Activated CD4-positive, alpha-beta memory T cell treated with anti-CD3 and anti-CD28 coated beads for 36 hours (primary cell): ENCODE measurements around the gene HTRA3. TPM values are rescaled to one million over a fixed set of nuclear protein-coding genes. Genes with fewer than 3 reads are reported as not detected.

Experiments
- CTCF ChIA-PET: fragments of 350-600 bp; sonication (Branson Sonifier 250); formaldehyde crosslinking; loops from one replicate; lab custom pipeline; 2021; ENCODE audit warnings: antibody characterized with exemption, inconsistent platforms; lab: Charles Lee
- POLR2A ChIA-PET: fragments of 350-600 bp; sonication (Branson Sonifier 250); formaldehyde crosslinking; loops from one replicate; lab custom pipeline; 2021; ENCODE audit warnings: antibody characterized with exemption; lab: Charles Lee
- DNase-seq: peaks from one replicate; pipeline ENCODE4 v3.0.0-alpha.2; 2020
- H3K27ac Mint-ChIP-seq: one replicate; pipeline ENCODE4 v1.8.0; 2021; ENCODE audit warnings: mixed read lengths
- H3K27me3 Mint-ChIP-seq: one replicate; pipeline ENCODE4 v1.8.0; 2021; ENCODE audit warnings: mixed read lengths
- H3K36me3 Mint-ChIP-seq: one replicate; pipeline ENCODE4 v1.8.0; 2021; ENCODE audit warnings: mixed read lengths
- H3K4me1 Mint-ChIP-seq: one replicate; pipeline ENCODE4 v1.8.0; 2021; ENCODE audit warnings: low read depth, mixed read lengths
- H3K4me3 Mint-ChIP-seq: one replicate; pipeline ENCODE4 v1.8.0; 2021; ENCODE audit warnings: mild to moderate bottlenecking, mixed read lengths
- H3K9me3 Mint-ChIP-seq: one replicate; pipeline ENCODE4 v1.8.0; 2021; ENCODE audit warnings: mixed read lengths
- intact Hi-C: fragments of 100-400 bp; cut with micrococcal nuclease; formaldehyde crosslinking; loops from one replicate; pipeline ENCODE4 v1.15.1; 2023
- total RNA-seq, 2 experiments: library from RNA; stranded (reverse); gene quantifications; one replicate each; pipeline ENCODE4 v1.2.3, GENCODE V29; 2021

HTRA3 gene
- total RNA-seq, 2 experiments from 2014 or later: not detected

- H3K4me1 Mint-ChIP-seq: no peaks in the 10 kb centered on the region
- H3K27ac Mint-ChIP-seq: no peak overlapping the region
- peaks cover 33% of the 10 kb centered on the region for H3K27me3 Mint-ChIP-seq
- no peak overlapping the region for H3K4me3 Mint-ChIP-seq
- intact Hi-C loops: no loop called here
- no peaks in the 10 kb centered on the region for H3K9me3 Mint-ChIP-seq
- H3K36me3 Mint-ChIP-seq: no peaks in the 10 kb centered on the region
- DNase-seq: no peak
- POLR2A ChIA-PET: no interaction called here
- CTCF ChIA-PET: no interaction called here
These were observed 3.2 kb downstream of the HTRA3 start for GRCh38 chr4:8272472-8273428.

DNA sequence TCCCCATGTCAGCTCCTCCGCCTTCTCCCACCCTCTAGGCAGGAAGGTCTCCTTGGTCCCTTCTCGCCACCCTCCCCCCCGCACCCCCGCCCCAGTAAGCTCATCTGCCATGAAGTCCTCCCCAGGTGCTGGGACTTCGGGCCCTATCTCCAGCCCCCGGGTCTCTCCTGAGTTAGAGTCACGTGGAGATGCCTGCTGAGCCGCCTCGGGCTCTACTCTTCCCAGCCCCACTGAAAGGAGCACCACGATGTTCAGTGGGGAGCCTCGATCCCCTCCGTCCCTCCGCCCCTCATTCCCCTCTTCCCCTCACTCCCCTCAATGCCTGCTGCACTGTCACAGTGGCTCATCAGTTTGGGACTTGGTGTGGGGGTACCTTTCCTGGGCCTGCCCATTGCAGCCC, 3.9 kb downstream of the HTRA3 start:
- ChIA-PET CTCF (no interaction called here), POLR2A (no interaction called here)
- intact Hi-C loops: no loop called here
- Mint-ChIP-seq H3K27me3 (peaks cover 30% of the 10 kb centered on the region), H3K27ac (no peak overlapping the region), H3K9me3 (no peaks in the 10 kb centered on the region), H3K4me3 (no peak overlapping the region), H3K4me1 (no peaks in the 10 kb centered on the region), H3K36me3 (no peaks in the 10 kb centered on the region)
- no peak for DNase-seq

DNA sequence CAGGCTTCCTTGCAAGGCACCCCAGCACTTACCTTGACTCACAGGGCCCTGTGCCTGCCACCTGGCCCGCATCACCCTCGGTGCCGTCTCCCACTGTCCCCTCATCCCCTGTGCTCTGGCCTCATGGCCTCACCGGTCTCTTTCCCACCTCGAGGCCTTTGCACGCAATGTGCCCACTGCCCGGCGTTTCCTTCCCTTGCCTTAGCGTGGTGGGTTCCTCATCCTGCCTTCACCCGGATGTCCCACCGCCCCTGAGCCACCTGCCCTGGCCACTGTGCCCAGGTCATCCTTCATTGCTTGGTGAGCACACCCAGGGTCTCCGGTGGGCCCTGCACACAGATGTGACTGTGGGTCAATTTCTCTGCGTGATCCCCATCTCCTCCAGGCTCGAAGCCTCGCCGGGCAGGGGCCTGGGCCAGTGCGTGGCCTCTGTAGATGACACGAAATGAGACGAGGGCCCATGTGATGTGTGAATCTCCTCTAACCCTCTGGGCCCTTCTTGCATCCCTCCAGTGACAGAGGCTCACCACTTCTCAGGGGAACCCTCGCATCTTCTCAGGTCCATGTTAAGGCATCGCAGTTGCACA, 4.6 kb downstream of the HTRA3 start:
- Mint-ChIP-seq H3K4me3 (no peak overlapping the region), H3K9me3 (no peaks in the 10 kb centered on the region), H3K27me3 (peaks cover 23% of the 10 kb centered on the region), H3K4me1 (no peaks in the 10 kb centered on the region), H3K36me3 (no peaks in the 10 kb centered on the region), H3K27ac (no peak overlapping the region)
- no peak for DNase-seq
- intact Hi-C loops: no loop called here
- ChIA-PET POLR2A (no interaction called here), CTCF (no interaction called here)

GRCh38 chr4:8274765-8275547, 5.4 kb downstream of the HTRA3 start:
- CTCF ChIA-PET: no interaction called here
- no peak for DNase-seq
- POLR2A ChIA-PET: no interaction called here
- H3K4me3 Mint-ChIP-seq: no peak overlapping the region
- intact Hi-C loops: no loop called here
- no peak overlapping the region for H3K27ac Mint-ChIP-seq
- peaks cover 22% of the 10 kb centered on the region for H3K27me3 Mint-ChIP-seq
- H3K9me3 Mint-ChIP-seq: no peaks in the 10 kb centered on the region
- no peaks in the 10 kb centered on the region for H3K4me1 Mint-ChIP-seq
- no peaks in the 10 kb centered on the region for H3K36me3 Mint-ChIP-seq

- POLR2A ChIA-PET: no interaction called here
- CTCF ChIA-PET: no interaction called here
These were observed 6.0 kb downstream of the HTRA3 start for GRCh38 chr4:8275548-8275910.

DNA sequence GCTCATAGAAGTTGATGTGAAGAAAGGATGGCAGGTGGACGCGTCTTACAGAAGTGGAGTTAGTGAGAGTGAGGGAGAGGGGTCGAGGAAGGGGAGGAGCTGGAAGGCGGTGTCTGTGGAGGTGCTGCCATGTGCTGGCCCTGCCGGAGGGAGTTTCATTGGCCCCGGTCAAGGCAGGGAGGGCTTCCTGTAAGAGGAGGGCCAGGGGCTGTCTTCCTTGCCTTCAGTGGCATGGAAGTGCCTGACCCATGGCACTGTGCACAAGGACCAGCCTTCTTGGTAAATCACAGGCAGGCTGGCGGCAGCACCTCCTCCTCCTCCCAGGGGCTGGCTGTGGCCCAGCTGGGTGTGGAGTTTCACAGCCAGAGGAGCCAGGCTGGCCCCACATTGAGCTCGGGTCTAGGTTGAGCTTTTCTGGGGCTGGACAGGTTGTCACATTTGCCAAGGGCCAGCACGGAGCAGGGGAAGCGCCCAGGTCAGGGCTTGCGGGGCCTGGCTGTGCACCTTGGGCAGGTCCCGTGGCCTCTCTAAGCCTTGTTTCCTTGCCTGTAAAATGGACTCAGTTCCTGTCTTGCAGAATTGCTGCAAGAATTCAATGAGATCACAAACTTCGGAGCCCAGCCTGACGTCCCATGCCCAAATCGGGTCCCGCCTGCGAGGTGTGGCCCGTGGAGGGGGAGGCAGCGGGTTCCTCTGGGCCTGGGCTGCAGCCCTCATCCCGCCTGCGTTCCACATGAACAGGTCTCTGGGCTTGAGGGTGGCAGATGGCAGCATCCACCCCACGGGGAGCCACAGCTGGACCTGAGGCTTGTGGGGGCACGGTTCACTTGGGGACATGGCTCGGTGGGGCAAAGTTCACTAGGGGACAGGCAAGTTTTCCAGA, 7.0 kb downstream of the HTRA3 start:
- intact Hi-C loops: no loop called here
- CTCF ChIA-PET: no interaction called here
- POLR2A ChIA-PET: no interaction called here
- no peaks in the 10 kb centered on the region for H3K9me3 Mint-ChIP-seq
- H3K27me3 Mint-ChIP-seq: peaks cover 9% of the 10 kb centered on the region
- no peaks in the 10 kb centered on the region for H3K36me3 Mint-ChIP-seq
- DNase-seq: no peak
- H3K4me3 Mint-ChIP-seq: no peak overlapping the region
- no peak overlapping the region for H3K27ac Mint-ChIP-seq
- no peaks in the 10 kb centered on the region for H3K4me1 Mint-ChIP-seq

More at GRCh38 chr4:8275548-8275910, 6.0 kb downstream of the HTRA3 start:
- H3K27me3 Mint-ChIP-seq: peaks cover 20% of the 10 kb centered on the region
- no peaks in the 10 kb centered on the region for H3K36me3 Mint-ChIP-seq
- no peak overlapping the region for H3K27ac Mint-ChIP-seq
- no peaks in the 10 kb centered on the region for H3K4me1 Mint-ChIP-seq
- DNase-seq: no peak
- H3K9me3 Mint-ChIP-seq: no peaks in the 10 kb centered on the region
- intact Hi-C loops: no loop called here
- no peak overlapping the region for H3K4me3 Mint-ChIP-seq

DNA sequence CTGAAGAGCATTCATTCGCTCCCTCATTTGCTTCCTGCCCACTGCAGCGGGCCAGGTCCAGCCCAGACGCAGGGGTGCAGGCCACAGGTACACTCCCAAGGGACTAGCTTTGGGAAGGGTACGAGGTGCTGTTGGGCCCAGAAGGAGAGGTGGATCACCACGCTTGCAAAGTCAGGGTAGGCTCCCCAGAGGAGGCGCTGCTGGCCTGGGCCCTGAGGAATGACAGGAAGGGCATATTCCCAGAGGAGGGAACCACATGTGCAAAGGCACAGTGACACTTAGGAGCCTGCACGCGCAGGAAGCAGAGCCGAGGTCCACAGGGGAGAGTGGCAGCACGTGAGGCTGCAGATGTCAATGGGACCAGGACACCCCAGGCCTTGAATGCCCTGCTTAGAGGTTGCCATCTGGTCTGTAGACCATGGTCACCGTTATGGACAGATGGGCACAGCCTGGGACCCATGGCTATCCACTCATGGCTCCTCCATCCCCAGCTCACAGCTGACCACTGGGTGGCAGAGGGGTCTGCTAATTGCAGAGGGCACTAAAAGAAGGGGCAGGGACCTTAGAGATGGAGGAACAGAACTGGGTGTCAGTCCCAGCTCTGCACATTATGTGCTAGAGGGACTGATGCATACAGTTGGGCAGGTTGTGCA, 7.9 kb downstream of the HTRA3 start:
- POLR2A ChIA-PET: no interaction called here
- peaks cover 1% of the 10 kb centered on the region for H3K27me3 Mint-ChIP-seq
- H3K36me3 Mint-ChIP-seq: no peaks in the 10 kb centered on the region
- H3K9me3 Mint-ChIP-seq: no peaks in the 10 kb centered on the region
- CTCF ChIA-PET: interaction anchor here (1.2 kb wide), 1 partner anchor 130 kb away, joined by 3 read pairs; no protein-coding TSS in a partner anchor
- no peaks in the 10 kb centered on the region for H3K4me1 Mint-ChIP-seq
- intact Hi-C loops: no loop called here
- no peak overlapping the region for H3K4me3 Mint-ChIP-seq
- no peak overlapping the region for H3K27ac Mint-ChIP-seq
- no peak for DNase-seq

DNA sequence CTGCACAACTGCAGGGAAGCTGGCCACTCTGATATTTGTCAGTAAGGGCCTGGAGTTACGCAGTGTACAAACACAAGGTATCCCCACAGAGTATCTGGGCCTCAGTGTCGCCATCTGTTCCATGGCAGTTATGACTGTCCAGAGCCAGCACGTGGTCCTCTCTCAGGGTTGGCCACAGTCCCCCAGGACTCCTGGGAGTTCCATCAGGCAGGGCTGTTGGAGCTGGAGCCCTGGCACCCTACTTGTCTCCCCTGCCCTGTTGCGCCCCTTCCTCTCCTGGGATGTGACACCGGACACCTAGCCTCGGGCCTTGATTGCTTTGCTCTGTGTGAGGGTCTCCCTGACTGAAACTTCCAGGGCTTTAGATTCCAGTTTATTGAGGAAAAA, 8.4 kb downstream of the HTRA3 start:
- no peaks in the 10 kb centered on the region for H3K36me3 Mint-ChIP-seq
- intact Hi-C loops: no loop called here
- ChIA-PET POLR2A (no interaction called here), CTCF (interaction anchor here (1.2 kb wide), 1 partner anchor 129 kb away, joined by 3 read pairs; no protein-coding TSS in a partner anchor)
- no peak overlapping the region for H3K27ac Mint-ChIP-seq
- no peak overlapping the region for H3K4me3 Mint-ChIP-seq
- no peaks in the 10 kb centered on the region for H3K9me3 Mint-ChIP-seq
- DNase-seq: no peak
- no peaks in the 10 kb centered on the region for H3K4me1 Mint-ChIP-seq
- no peaks in the 10 kb centered on the region for H3K27me3 Mint-ChIP-seq

DNA sequence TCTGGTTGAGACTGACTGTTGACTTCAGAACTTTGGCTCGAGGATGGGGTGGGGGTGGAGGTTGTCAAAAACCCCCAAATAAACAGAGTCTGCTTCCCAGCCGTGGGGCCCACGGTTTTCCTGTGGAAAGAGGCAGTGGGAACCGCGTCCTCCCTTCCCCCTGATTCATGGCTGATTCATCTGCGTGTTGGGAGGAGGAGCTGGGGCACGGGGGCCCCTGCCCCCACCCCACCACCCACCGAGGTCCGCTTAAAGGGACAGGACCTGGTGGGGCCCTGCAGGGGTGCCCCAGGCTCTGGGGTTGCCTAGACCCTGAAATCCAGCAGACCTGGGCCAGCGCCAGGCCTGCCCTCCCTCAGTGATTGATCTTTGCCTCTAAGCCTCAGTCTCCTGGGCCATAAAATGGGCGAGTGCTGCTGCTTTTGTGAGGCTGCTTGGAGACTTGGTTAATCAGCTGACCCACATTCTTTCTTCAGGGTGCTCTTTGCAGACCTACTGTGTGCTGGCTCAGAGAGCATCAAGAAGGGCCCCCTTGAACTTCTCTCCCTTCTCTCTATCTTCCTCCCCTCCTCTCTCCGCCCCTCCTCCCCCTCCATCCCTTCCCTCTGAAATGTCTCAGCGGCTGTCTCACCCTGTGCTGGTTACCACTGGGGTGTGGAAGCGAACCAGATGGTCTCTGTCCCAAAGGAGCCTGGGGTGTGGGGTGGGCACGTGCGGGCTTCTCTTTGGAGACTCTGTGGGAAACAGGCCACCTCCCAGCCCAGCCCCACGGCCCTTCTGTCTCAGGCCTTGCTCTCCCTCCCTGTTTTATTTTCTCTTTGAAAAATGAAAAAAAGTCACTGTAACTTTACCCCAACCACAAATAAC, 9.1 kb downstream of the HTRA3 start:
- intact Hi-C loops: no loop called here
- CTCF ChIA-PET: interaction anchor here (1.2 kb wide), 1 partner anchor 129 kb away, joined by 3 read pairs; no protein-coding TSS in a partner anchor
- no peak overlapping the region for H3K27ac Mint-ChIP-seq
- H3K4me3 Mint-ChIP-seq: no peak overlapping the region
- no peaks in the 10 kb centered on the region for H3K4me1 Mint-ChIP-seq
- no peaks in the 10 kb centered on the region for H3K9me3 Mint-ChIP-seq
- no peaks in the 10 kb centered on the region for H3K27me3 Mint-ChIP-seq
- no peak for DNase-seq
- POLR2A ChIA-PET: no interaction called here
- no peaks in the 10 kb centered on the region for H3K36me3 Mint-ChIP-seq

DNA sequence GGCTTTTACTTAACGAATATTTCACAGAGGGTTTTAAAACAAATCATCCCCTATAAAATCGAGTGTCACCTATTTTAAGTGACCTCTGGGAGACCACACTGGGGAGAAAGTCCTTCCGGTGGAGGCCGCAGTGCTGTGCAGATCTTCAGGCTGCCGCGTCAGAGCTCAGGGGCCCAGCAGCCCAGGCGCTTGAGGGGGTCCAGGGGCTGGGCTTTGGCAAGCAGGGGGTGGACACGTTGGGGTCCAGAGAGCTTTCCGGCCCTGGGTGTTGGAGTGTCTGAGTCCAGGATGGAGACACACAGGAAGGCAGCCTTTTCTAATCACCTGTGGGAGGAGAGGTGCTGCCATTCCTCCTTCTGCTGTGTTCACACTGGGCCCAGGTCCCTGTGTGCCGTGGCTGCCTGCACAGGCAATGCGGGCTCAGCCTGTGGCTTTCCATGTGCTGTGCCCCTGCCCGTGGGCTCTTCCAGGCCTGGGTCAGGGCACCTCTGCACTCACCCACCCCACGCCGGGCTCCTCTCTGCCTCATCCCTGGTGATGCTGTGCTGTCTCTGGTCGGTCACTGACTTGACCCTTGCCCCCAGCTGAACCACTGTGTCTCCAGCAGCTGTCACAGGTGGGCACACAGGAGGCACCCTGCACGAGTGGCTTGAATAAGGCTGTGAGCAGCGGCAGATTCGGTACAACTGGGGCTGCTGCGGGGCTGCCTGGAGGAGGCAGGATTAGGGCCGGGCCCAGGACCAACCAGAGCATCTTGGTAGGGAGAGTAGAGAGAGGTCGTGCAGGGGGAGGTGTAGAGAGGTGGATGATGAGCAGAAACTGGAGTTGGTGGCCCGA, 10.0 kb downstream of the HTRA3 start:
- no peaks in the 10 kb centered on the region for H3K4me1 Mint-ChIP-seq
- CTCF ChIA-PET: no interaction called here

More for the DNA sequence above, 10.0 kb downstream of the HTRA3 start:
- Mint-ChIP-seq H3K27ac (no peak overlapping the region), H3K36me3 (no peaks in the 10 kb centered on the region), H3K9me3 (no peaks in the 10 kb centered on the region), H3K27me3 (no peaks in the 10 kb centered on the region), H3K4me3 (no peak overlapping the region)
- intact Hi-C loops: no loop called here
- POLR2A ChIA-PET: no interaction called here
- no peak for DNase-seq
